Adipocyte (in vitro differentiated cells): ENCODE results near the gene AHNAK.

Experiments used
- DNase-seq: peaks from one replicate; pipeline ENCODE4 v3.0.0-alpha.2; 2015; ENCODE audit warnings: low read depth
- H3K27me3 ChIP-seq: replicated peaks from 2 replicates; pipeline ENCODE4 v1.7.0; 2013; ENCODE audit warnings: mild to moderate bottlenecking, low read length, moderate library complexity; ENCODE audit not compliant: control insufficient read depth, insufficient read depth
- H3K36me3 ChIP-seq: 2 replicates; pipeline ENCODE4 v1.7.0; 2013; ENCODE audit warnings: low read length, mild to moderate bottlenecking, moderate library complexity; ENCODE audit not compliant: control insufficient read depth, insufficient read depth, severe bottlenecking
- H3K4me1 ChIP-seq: 2 replicates; pipeline ENCODE4 v1.7.0; 2013; ENCODE audit warnings: mild to moderate bottlenecking, low read length, moderate library complexity; ENCODE audit not compliant: control insufficient read depth, insufficient read depth
- H3K4me3 ChIP-seq: 2 replicates; pipeline ENCODE4 v1.7.0; 2013; ENCODE audit warnings: mild to moderate bottlenecking, low read length, moderate library complexity
- H3K9ac ChIP-seq: 2 replicates; pipeline ENCODE4 v1.7.0; 2013; ENCODE audit warnings: mild to moderate bottlenecking, low read length, moderate library complexity
- H3K9me3 ChIP-seq: 2 replicates; pipeline ENCODE4 v1.7.0; 2013; ENCODE audit warnings: mild to moderate bottlenecking, low read length, moderate library complexity; ENCODE audit not compliant: control insufficient read depth

The AHNAK gene

DNA sequence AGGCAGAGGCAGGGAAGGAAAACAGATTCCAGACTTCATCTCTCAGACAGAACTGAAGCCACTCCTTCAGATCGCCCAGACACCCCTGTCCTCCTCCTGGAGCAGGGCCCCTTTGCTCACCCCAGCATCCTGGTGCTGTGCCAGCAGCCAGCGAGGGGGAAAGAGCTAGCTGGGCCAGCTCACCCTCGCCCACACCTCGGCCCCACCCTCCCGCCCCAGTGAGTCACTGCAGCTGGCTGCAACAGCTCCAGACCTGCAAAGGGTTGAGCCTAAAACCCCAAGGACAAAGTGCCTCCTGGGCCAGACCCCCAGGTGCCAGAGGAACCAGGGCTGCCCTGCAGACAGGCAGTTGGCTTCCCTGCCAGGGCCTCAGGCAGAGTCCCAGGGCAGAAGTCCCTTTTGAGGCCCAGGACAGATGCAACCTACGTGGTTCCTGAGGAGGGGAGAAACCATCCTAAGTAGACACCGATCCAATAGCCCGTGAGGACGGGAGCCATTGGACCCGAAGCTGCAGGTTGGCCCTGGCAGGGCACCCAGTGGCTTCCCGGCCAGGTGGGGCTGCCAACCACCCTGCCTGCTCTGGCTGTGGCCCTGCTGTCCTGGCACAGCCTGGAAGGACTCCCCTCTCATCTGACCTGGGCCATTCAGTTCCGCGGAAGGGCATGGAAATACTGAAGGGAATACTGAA lies 7.2 kb downstream of the AHNAK start:
- peaks cover 21% of the 10 kb centered on the region for H3K36me3 ChIP-seq
- peaks cover 67% of the 10 kb centered on the region for H3K4me1 ChIP-seq
- H3K9ac ChIP-seq, result peak overlapping the region; percentile 100
- H3K9me3 ChIP-seq, result no peaks in the 10 kb centered on the region
- no peaks in the 10 kb centered on the region for H3K27me3 ChIP-seq
- H3K4me3 ChIP-seq, result peak overlapping the region; percentile 94
- DNase-seq, result peak; percentile 95

GRCh38 chr11:62538470-62539237 lies 8.0 kb downstream of the AHNAK start:
- Histone ChIP-seq H3K9ac (peak overlapping the region; percentile 60), H3K4me1 (peaks cover 67% of the 10 kb centered on the region), H3K36me3 (peaks cover 28% of the 10 kb centered on the region), H3K27me3 (no peaks in the 10 kb centered on the region), H3K4me3 (peak overlapping the region; percentile 69), H3K9me3 (no peaks in the 10 kb centered on the region)
- DNase-seq, result no peak

GRCh38 chr11:62536301-62536957 lies 10.2 kb downstream of the AHNAK start:
- no peaks in the 10 kb centered on the region for H3K27me3 ChIP-seq
- peaks cover 55% of the 10 kb centered on the region for H3K4me1 ChIP-seq
- peaks cover 50% of the 10 kb centered on the region for H3K36me3 ChIP-seq
- DNase-seq, result no peak
- H3K4me3 ChIP-seq, result no peak overlapping the region
- peak overlapping the region; percentile 66 for H3K9ac ChIP-seq
- no peaks in the 10 kb centered on the region for H3K9me3 ChIP-seq

- Histone ChIP-seq H3K36me3 (peaks cover 56% of the 10 kb centered on the region), H3K9me3 (no peaks in the 10 kb centered on the region), H3K27me3 (no peaks in the 10 kb centered on the region), H3K9ac (peak overlapping the region; percentile 66), H3K4me1 (peaks cover 49% of the 10 kb centered on the region), H3K4me3 (no peak overlapping the region)
- DNase-seq, result no peak
Measured at GRCh38 chr11:62535802-62536201, 10.8 kb downstream of the AHNAK start.

DNA sequence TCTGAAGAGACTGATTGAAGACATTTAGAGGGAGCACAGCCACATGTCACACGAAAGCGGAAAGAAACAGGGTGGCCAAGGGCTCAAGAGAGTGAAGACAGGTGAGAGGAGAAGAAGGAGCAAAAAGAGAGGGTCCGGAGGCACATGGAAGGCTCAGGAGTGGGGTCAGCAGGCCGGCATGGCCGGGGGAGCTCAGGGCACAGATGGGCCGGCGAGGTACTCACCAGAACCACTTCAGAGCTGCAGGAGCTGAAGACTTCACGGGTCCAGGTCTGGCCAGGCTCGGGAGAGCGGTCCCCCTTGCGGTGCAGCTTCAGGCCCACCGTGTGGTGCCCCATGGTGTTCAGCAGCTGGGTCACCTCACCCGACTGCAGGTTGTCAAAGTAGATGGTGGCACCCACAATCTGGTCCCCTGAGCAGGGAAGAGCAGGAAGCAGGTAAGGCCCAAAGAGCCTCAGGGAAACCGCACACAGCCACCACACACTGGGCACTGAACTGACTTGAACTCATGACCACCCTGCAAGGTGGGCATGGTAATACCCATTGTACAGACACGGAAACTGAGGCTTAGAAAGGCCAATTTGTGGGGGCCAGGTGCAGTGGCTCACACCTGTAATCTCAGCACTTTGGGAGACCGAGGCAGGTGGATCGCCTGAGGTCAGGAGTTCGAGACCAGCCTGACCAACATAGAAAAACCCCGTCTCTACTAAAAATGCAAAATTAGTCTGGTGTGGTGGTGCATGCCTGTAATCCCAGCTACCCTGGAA lies 11.6 kb downstream of the AHNAK start:
- peaks cover 41% of the 10 kb centered on the region for H3K4me1 ChIP-seq
- H3K4me3 ChIP-seq, result no peak overlapping the region
- peak overlapping the region; percentile 15 for H3K9ac ChIP-seq
- H3K36me3 ChIP-seq, result peaks cover 65% of the 10 kb centered on the region
- H3K9me3 ChIP-seq, result no peaks in the 10 kb centered on the region
- no peak for DNase-seq
- H3K27me3 ChIP-seq, result no peaks in the 10 kb centered on the region

DNA sequence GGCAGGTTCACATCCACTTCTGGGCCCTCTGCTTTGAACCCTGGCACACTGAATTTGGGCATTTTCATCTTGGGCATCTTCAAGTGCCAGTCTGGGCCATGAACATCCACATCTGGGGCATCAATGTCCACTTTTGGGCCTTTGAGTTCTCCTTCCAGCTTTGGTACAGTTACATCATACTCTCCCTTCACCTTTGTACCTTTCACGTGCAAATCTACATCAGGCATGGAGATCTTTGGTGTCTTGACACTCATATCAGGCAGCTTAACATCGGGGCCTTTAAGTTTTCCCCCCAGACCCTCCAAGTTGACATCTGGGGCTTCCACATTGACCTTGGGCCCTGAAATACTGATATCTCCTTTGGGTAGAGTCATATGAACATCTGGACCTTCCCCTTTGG lies 14.5 kb downstream of the AHNAK start:
- H3K4me1 ChIP-seq, result peaks cover 14% of the 10 kb centered on the region
- no peaks in the 10 kb centered on the region for H3K9me3 ChIP-seq
- H3K9ac ChIP-seq, result no peak overlapping the region
- H3K4me3 ChIP-seq, result no peak overlapping the region
- H3K36me3 ChIP-seq, result peaks cover 90% of the 10 kb centered on the region
- DNase-seq, result no peak
- no peaks in the 10 kb centered on the region for H3K27me3 ChIP-seq

DNA sequence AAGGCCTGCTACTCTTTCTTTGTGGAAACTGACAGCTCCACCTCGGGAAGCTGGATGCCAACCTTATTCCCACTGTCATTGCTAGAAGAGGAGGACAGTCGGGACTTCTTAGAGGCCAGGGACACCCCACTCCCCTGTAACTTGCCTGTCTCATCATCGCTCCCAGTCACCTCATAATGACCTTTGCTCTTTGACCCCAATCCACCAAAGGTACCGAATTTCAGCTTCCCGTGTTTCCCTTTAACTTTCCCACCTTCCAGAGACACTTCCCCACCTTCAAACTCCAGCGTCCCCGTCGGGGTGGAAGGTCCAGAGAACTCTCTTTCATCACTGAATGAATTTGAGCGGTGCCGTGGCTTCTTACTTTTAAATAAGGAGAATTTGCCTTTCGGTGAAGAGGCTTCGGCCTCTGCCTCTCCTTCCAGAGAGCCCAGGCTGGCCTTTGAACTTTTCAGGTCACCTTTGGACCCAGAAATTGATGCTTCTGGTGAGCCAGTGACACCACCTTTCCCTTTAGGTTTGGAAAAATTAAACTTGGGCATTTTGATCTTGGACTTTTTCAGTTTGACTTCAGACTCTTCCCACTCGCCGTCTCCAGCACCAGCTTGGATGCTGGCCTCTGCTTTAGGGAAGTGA lies 29.8 kb downstream of the AHNAK start:
- DNase-seq, result no peak
- Histone ChIP-seq H3K27me3 (no peaks in the 10 kb centered on the region), H3K36me3 (peaks cover 76% of the 10 kb centered on the region)

GRCh38 chr11:62514151-62514550 lies 32.5 kb downstream of the AHNAK start:
- no peak for DNase-seq
- H3K36me3 ChIP-seq, result peaks cover 49% of the 10 kb centered on the region
- peaks cover 6% of the 10 kb centered on the region for H3K4me1 ChIP-seq
- H3K9me3 ChIP-seq, result no peaks in the 10 kb centered on the region
- H3K4me3 ChIP-seq, result no peak overlapping the region
- H3K27me3 ChIP-seq, result no peaks in the 10 kb centered on the region
- H3K9ac ChIP-seq, result no peak overlapping the region

More for the DNA sequence above, 29.8 kb downstream of the AHNAK start:
- Histone ChIP-seq H3K9ac (no peak overlapping the region), H3K4me3 (no peak overlapping the region), H3K9me3 (no peaks in the 10 kb centered on the region), H3K4me1 (peaks cover 5% of the 10 kb centered on the region)

GRCh38 chr11:62513626-62514025 lies 33.0 kb downstream of the AHNAK start:
- no peak overlapping the region for H3K4me3 ChIP-seq
- H3K36me3 ChIP-seq, result peaks cover 44% of the 10 kb centered on the region
- peaks cover 11% of the 10 kb centered on the region for H3K4me1 ChIP-seq
- no peaks in the 10 kb centered on the region for H3K27me3 ChIP-seq
- no peak for DNase-seq
- H3K9me3 ChIP-seq, result no peaks in the 10 kb centered on the region
- H3K9ac ChIP-seq, result no peak overlapping the region

GRCh38 chr11:62512961-62513360 lies 33.6 kb downstream of the AHNAK start:
- H3K4me3 ChIP-seq, result no peak overlapping the region
- no peaks in the 10 kb centered on the region for H3K9me3 ChIP-seq
- no peaks in the 10 kb centered on the region for H3K27me3 ChIP-seq
- no peak for DNase-seq
- peaks cover 37% of the 10 kb centered on the region for H3K36me3 ChIP-seq
- H3K4me1 ChIP-seq, result peaks cover 18% of the 10 kb centered on the region
- no peak overlapping the region for H3K9ac ChIP-seq
